Choroid plexus epithelial cell (primary cell): ENCODE results near the gene ARMC9.

Source experiments
- DNase-seq: peaks from one replicate; pipeline ENCODE4 v3.0.0-alpha.2; 2010; ENCODE audit warnings: low read depth
- H3K4me3 ChIP-seq: 2 replicates; pipeline ENCODE4 v1.5.1; 2011; ENCODE audit warnings: low read depth, mild to moderate bottlenecking, control low read depth, low read length, moderate library complexity
- TF ChIP-seq, protein P1 (sequence below): conservative IDR thresholded peaks from 2 replicates; pipeline ENCODE4 v1.5.1; 2011; ENCODE audit warnings: low read depth, mild to moderate bottlenecking, control low read depth, inconsistent platforms, low read length, moderate library complexity

ARMC9 gene

DNA sequence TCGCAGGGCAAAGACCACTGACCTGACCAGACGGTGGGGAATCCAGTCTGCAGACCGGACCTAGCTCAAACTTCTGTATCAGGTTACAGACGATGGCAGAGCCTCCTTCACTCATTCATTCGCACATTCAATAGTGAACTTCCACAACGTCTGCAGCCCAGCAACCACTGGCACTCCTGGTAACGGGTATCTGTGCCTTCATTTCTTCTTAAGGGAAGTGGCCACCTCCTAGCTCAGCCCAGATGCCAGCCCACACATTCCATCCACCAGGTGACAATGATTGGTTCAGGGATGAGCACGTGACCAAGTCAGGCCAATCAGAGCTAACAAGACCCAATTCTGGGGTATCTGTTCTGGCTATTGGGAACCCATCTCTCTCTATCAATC lies 15.9 kb upstream of the ARMC9 start:
- H3K4me3 ChIP-seq, result no peak overlapping the region
- TF ChIP-seq, protein P1, sequence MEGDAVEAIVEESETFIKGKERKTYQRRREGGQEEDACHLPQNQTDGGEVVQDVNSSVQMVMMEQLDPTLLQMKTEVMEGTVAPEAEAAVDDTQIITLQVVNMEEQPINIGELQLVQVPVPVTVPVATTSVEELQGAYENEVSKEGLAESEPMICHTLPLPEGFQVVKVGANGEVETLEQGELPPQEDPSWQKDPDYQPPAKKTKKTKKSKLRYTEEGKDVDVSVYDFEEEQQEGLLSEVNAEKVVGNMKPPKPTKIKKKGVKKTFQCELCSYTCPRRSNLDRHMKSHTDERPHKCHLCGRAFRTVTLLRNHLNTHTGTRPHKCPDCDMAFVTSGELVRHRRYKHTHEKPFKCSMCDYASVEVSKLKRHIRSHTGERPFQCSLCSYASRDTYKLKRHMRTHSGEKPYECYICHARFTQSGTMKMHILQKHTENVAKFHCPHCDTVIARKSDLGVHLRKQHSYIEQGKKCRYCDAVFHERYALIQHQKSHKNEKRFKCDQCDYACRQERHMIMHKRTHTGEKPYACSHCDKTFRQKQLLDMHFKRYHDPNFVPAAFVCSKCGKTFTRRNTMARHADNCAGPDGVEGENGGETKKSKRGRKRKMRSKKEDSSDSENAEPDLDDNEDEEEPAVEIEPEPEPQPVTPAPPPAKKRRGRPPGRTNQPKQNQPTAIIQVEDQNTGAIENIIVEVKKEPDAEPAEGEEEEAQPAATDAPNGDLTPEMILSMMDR, result peak; percentile 7
- no peak for DNase-seq

DNA sequence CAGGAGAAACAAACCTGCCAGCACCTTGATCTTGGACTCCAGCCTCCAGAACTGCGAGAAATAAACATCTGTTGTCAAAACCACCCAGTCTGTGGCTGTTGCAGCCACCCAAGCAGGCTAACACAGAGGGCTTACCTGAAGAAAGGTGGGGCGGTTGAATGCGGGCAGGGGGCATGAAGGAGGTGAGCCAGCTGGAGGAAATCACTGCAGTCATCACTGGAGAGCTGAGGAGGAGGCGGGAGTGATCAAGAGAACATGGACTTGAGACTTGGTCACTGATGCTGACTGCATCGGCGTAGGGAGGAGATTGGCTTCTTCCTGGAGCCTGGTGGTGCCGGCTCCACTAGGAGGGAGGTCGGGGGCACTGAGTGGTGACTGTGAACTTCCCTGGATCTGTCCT lies 14.6 kb upstream of the ARMC9 start:
- H3K4me3 ChIP-seq, result no peak overlapping the region
- TF ChIP-seq, protein P1, result no peak
- DNase-seq, result no peak

DNA sequence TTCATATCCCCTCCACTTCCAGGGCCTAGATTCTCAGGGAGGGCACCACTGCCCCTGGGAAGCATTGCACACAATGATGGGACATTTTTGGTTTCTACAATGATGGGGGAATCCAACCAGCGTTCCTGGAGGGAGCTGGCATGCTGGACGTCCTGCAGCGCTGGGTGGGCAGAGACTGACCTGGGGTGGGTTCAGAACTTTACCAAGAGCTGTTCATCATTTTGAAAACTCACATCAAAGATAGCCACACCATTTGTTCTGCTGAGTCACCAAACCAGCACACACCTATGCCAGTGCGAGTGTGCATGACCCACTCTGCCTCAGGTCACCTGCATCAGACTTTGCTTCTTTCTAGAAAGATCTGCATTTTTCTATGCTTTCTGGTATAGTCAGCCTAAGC lies 14.1 kb upstream of the ARMC9 start:
- DNase-seq, result no peak
- no peak overlapping the region for H3K4me3 ChIP-seq
- TF ChIP-seq, protein P1, result no peak

DNA sequence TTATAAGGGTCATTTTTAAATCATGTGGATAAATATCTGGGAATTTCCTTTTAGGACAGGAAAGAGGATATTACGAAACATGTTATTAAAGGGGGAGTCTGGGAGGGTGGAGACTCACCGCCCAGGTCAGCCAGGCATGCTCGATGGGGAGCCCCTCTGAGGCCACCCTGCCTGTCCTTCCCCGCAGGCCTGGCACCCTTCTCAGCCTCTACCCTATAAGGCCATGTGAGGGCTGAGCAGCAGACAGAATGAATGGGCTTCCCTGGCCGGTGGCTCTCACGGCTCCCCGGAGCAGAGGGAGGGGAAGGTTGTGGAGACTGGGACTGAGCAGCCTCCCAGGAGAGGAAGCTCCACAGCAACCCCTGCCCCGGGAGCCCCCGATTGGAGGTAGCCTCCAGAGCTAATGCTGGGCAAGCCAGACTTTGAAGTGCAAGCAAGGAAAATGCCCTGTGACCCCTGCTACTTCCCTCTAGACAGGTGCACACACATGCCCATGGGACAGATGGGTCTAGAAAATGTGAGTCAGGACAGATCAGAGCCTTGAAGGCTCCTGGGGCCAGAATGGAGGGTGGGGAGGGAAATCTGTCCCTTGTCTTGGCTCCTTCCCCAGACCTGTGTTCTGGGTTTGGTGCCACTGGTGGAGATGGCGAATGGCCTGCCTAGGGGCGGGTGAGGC lies 13.2 kb upstream of the ARMC9 start:
- TF ChIP-seq, protein P1, result no peak
- DNase-seq, result no peak
- no peak overlapping the region for H3K4me3 ChIP-seq

DNA sequence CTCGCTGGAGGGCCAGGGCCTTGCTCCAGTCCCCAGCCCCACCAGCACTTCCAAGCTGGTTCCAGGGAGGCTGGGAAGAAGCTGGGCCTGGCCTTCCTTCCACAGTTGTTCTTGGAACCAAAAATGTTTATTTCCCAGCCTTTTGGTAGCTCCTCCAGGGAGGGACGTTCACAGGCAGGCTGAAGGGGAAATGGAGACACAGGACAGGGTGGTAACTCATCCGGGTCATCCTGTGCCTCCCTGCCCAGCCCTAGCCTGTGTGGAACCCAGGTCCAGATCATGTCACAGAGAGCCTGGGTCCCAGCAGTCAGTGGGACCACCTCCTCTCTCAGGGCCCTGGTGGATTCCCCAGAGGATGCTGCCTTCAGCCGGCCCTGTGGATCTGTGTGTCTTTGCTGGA lies 12.5 kb upstream of the ARMC9 start:
- TF ChIP-seq, protein P1, result no peak
- H3K4me3 ChIP-seq, result no peak overlapping the region
- DNase-seq, result no peak

DNA sequence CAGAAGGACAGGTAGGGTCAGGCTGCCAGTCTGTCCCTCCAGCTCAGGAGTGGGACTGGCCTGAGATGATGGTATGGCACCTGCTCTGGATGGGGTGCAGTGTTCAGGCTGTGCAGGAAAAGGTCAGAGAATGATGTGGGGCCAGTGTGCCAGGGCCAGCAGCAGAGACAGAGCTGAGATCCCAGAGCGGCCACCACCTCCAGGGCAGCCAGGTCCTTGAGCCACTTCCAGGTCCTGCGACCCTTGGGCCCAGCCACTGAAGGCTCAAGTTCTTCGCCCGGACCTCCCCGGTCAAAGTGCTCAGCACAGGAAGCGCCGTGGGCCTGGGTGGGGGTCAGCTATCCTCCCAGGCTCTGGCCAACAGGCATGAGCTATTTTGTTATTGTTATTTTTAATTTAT lies 12.1 kb upstream of the ARMC9 start:
- DNase-seq, result no peak
- TF ChIP-seq, protein P1, result no peak
- H3K4me3 ChIP-seq, result no peak overlapping the region

DNA sequence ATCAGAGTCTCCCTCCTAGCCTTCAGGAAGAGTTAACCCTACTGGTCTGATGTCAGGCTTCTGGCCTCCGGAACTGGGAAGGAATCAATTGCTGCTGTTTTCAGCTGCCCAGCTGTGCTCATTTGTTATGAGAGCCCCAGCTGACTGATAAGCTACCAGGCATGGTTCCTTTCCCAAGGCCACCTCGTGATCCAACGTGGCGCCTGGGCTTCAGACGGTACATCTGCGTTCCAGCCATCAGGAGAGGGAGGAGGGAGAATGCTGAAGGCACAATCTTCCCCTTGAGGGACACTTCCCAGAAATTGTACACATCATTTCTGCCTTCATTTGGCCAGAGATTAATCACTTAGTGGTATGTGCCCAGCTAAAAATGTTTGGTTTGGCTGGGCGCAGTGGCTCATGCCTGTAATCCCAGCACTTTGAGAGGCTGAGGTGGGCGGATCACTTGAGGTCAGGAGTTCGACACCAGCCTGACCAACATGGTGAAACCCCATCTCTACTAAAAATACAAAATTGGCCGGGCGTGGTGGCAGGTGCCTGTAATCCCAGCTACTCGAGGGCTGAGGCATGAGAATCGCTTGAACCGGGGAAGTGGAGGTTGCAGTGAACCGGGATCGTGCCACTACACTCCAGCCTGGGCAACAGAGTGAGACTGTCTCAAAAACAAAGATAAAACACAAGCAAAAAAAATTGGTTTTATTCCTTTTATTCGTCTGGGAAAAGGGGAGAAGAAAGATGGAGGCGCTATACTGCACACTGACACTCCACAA lies 10.5 kb upstream of the ARMC9 start:
- TF ChIP-seq, protein P1, result no peak
- no peak overlapping the region for H3K4me3 ChIP-seq
- DNase-seq, result peak; percentile 90
